ENCODE results near the gene DNAJB13. TPM values are rescaled to one million over a fixed set of nuclear protein-coding genes. Genes with fewer than 3 reads are reported as not detected.

DNAJB13 gene
- total and polyA plus RNA-seq, 8 donors, result 0.22 to 2.1 (median 0.47) TPM

DNA sequence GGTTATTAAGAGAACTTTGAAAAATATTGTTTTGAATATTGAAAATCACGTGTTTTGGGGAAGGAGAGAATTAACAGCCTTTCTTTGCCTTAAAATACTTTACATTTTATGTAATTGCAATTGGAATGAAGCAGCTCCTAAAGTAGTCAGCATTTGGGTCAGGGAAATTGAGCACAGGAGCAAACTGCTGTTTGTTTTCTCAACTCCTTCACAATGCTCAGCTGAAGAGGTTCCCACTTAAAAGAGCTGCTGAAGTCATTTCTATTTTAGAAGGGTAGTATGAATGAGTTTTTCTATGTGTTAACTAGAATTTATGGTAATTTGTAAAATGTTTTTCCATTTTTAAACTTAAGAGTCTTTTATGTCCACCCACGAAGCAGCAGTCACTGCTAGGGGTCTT is 39.9 kb downstream of the DNAJB13 start:
- intact Hi-C loops (cut with DNase I), result no loop called here
- Histone ChIP-seq H3K9me3 (no peaks in the 10 kb centered on the region), H3K27ac (no peak overlapping the region), H3K4me1 (no peaks in the 10 kb centered on the region), H3K4me3 (no peak overlapping the region), H3K27me3 (no peaks in the 10 kb centered on the region), H3K36me3 (no peaks in the 10 kb centered on the region)
- no peak for DNase-seq
- ATAC-seq, result no peak
- no peak for TF ChIP-seq CTCF (IDR thresholded peaks at IDR 0.05)
- FAIRE-seq, result no peak
- 68 to 83% methylated on average over 2 of the region's 2 CpGs for WGBS, 2 donors

DNA sequence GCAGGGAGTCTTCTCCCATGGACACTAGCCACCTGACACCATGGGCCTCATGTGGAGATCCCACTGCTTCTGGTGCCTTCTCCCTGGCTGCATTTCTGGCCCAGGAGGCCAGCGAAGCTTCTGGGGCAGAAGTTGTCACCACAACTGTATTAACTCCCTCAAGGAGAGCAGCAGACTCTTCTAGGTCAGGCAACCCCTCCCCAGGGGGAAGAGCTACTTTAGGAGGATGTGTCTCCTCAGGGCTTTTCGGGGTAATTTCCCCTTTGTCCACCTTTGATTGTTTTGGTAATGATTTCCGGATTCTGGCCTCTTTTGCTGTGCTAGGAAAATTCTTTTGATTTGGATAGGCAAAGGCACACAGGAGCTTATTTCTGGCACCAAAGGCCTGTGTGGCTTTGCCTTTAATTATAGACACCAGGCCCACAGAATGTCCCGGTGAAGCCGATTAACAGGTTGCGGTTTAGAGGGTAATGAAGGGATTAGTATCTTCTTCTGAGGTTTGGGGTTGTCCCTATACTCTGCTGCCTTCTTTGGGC is 40.7 kb downstream of the DNAJB13 start:
- Histone ChIP-seq H3K4me1 (no peaks in the 10 kb centered on the region), H3K36me3 (no peaks in the 10 kb centered on the region), H3K27ac (no peak overlapping the region), H3K9me3 (no peaks in the 10 kb centered on the region), H3K4me3 (no peak overlapping the region), H3K27me3 (no peaks in the 10 kb centered on the region)
- WGBS, 2 donors, result 84 to 86% methylated on average over 6 of the region's 6 CpGs
- FAIRE-seq (no peak), ATAC-seq (no peak), DNase-seq (peak in 1 of 6 donors; percentile 6)
- no peak for TF ChIP-seq CTCF (IDR thresholded peaks at IDR 0.05)
- intact Hi-C loops (cut with DNase I), result no loop called here

DNA sequence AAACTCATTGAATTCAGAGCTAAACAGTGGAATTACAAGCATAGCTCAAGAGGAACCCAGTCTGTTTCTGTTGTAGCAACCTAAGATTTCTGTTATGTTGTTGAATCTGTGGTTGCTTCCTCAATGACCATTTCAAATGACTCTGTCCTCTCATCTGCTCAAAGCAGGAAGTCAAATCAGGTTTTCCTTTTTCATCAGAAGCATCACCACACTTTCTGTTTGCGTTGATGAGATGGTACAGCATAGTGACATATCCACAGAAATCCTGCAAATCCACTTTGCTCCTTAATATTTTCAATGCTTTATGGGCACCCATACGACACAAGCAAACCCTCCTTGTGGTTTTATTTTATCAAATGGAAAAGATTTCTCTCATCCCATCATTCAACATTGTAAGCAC is 44.4 kb downstream of the DNAJB13 start:
- H3K27ac ChIP-seq, result no peak overlapping the region
- H3K36me3 ChIP-seq, result no peaks in the 10 kb centered on the region

GRCh38 chr11:73995731-73996130 is 44.9 kb downstream of the DNAJB13 start:
- no peak for TF ChIP-seq CTCF (IDR thresholded peaks at IDR 0.05)
- WGBS, 2 donors, result 53 to 73% methylated on average over 2 of the region's 2 CpGs
- FAIRE-seq (no peak), DNase-seq (no peak), ATAC-seq (no peak)
- no peaks in the 10 kb centered on the region for H3K9me3 ChIP-seq
- H3K27ac ChIP-seq, result no peak overlapping the region
- intact Hi-C loops (cut with DNase I), result no loop called here
- no peaks in the 10 kb centered on the region for H3K27me3 ChIP-seq
- H3K36me3 ChIP-seq, result no peaks in the 10 kb centered on the region
- H3K4me1 ChIP-seq, result no peaks in the 10 kb centered on the region
- H3K4me3 ChIP-seq, result no peak overlapping the region

More for the DNA sequence above, 44.4 kb downstream of the DNAJB13 start:
- Histone ChIP-seq H3K27me3 (no peaks in the 10 kb centered on the region), H3K4me3 (no peak overlapping the region), H3K9me3 (no peaks in the 10 kb centered on the region), H3K4me1 (no peaks in the 10 kb centered on the region)
- DNase-seq, result no peak
- 81 to 85% methylated on average over 2 of the region's 2 CpGs for WGBS, 2 donors
- no peak for TF ChIP-seq CTCF (IDR thresholded peaks at IDR 0.05)
- intact Hi-C loops (cut with DNase I), result no loop called here
- ATAC-seq, result peak in 2 of 4 donors; percentile 61 to 64
- FAIRE-seq, result no peak

DNA sequence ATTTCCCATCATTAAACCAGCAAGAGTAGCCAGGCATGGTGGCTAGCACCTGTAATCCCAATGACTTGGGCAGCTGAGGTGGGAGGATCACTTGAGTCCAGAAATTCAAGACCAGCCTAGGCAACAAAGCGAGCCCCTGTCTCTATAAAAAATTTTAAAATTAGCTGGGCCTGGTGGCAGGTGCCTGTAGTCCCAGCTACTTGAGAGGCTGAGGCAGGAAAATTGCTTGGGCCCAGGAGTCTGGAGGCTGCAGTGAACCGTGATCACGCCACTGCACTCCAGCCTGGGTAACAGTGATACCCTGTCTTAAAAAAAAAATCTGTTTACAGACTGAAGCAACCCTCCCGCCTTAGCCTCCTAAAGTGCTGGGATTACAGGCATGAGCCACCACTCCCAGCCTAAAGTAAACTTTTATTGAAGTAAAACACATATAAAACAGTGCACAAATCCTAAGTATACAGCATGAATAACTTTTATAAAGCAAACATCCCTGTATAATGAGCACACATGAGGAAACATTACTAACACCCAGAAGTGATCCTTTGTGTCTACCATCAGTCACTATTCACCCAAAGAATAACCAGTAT is 45.4 kb downstream of the DNAJB13 start:
- no peak for FAIRE-seq

More for the DNA sequence above, 45.4 kb downstream of the DNAJB13 start:
- Histone ChIP-seq H3K36me3 (no peaks in the 10 kb centered on the region), H3K4me1 (no peaks in the 10 kb centered on the region), H3K9me3 (no peaks in the 10 kb centered on the region), H3K27ac (no peak overlapping the region), H3K4me3 (no peak overlapping the region), H3K27me3 (no peaks in the 10 kb centered on the region)
- ATAC-seq, result no peak
- 91 to 97% methylated on average over 4 of the region's 4 CpGs for WGBS, 2 donors
- no peak for TF ChIP-seq CTCF (IDR thresholded peaks at IDR 0.05)
- intact Hi-C loops (cut with DNase I), result no loop called here
- no peak for DNase-seq

Data from pancreas (tissue), 10 donors.